ENCODE measurements around the gene LACTB. TPM values are rescaled to one million over a fixed set of nuclear protein-coding genes. Genes with fewer than 3 reads are reported as not detected.

LACTB gene
- total RNA-seq, 1 donor from 2014 or later: 20.7 TPM

- no peaks in the 10 kb centered on the region for H3K9me3 Mint-ChIP-seq (ENCODE audit: low read depth)
- peaks cover 15% of the 10 kb centered on the region for H3K4me1 Mint-ChIP-seq (ENCODE audit: low read depth)
- H3K36me3 Mint-ChIP-seq (ENCODE audit: low read depth): no peaks in the 10 kb centered on the region
- H3K27ac Mint-ChIP-seq (ENCODE audit: unreplicated experiment): no peak overlapping the region
- no peak for DNase-seq (ENCODE audit: low spot score)
- TF ChIP-seq CTCF (IDR thresholded peaks at IDR 0.05): no peak
- no peak overlapping the region for H3K4me3 Mint-ChIP-seq (ENCODE audit: unreplicated experiment)
- no peaks in the 10 kb centered on the region for H3K27me3 Mint-ChIP-seq (ENCODE audit: low read depth)
Observed at GRCh38 chr15:63160638-63161037, 39.0 kb downstream of the LACTB start.

DNA sequence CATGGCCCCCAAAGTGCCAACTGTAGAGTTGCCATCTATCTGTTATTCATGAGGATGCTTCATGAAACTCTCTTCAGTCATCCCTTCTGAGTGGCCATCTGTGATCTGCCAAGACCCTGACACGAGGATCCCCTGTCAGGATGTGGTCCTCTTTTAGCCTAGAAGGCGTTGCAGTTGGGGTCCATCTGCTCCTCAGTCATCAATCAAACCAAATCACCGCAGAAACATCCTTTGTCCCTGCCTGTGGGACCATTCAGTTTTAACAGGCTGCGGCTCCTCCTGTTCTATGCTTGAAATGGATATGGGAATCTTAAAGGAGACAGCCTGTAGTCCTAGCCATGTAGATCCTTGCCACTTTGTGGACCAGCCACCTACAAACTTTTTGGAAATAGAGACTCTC lies 41.6 kb downstream of the LACTB start:
- Mint-ChIP-seq H3K9me3 (ENCODE audit: low read depth) (no peaks in the 10 kb centered on the region), H3K4me1 (ENCODE audit: low read depth) (peaks cover 8% of the 10 kb centered on the region), H3K27ac (ENCODE audit: unreplicated experiment) (no peak overlapping the region), H3K27me3 (ENCODE audit: low read depth) (no peaks in the 10 kb centered on the region), H3K4me3 (ENCODE audit: unreplicated experiment) (no peak overlapping the region), H3K36me3 (ENCODE audit: low read depth) (no peaks in the 10 kb centered on the region)
- TF ChIP-seq CTCF (IDR thresholded peaks at IDR 0.05): no peak
- no peak for DNase-seq (ENCODE audit: low spot score)

DNA sequence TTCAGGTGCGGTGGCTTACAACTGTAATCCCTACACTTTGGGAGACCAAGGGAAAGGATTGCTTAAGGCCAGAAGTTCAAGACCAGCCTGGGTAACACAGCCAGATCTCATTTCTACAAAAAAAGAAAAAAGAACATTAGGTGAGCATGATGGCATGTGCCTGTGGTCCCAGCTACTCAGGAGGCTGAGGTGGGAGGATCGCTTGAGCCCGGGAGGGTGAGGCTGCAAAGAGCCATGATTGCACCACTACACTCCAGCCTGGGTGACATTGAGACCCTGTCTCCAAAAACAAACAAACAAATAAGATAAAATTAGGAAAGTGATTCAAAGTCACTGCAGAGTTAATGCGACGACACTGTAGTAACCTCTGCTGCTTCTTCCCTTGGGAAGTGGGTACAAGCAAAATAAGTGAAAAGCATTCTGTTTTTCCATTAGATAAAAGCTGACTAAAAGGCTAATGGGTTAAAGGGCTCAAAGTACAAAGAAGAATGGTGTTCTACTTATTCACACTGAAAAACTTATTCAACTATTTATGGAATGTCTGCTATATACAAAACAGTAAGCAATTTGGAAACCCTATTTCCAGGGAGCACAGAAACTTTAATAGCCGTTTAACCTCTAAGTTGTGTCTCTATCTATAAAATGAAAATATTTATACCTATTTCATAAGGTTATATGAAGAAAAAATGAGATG lies 43.7 kb downstream of the LACTB start:
- Mint-ChIP-seq H3K27ac (ENCODE audit: unreplicated experiment) (no peak overlapping the region), H3K4me3 (ENCODE audit: unreplicated experiment) (no peak overlapping the region), H3K4me1 (ENCODE audit: low read depth) (peaks cover 7% of the 10 kb centered on the region), H3K27me3 (ENCODE audit: low read depth) (no peaks in the 10 kb centered on the region), H3K9me3 (ENCODE audit: low read depth) (no peaks in the 10 kb centered on the region), H3K36me3 (ENCODE audit: low read depth) (no peaks in the 10 kb centered on the region)
- no peak for DNase-seq (ENCODE audit: low spot score)
- TF ChIP-seq CTCF (IDR thresholded peaks at IDR 0.05): no peak

DNA sequence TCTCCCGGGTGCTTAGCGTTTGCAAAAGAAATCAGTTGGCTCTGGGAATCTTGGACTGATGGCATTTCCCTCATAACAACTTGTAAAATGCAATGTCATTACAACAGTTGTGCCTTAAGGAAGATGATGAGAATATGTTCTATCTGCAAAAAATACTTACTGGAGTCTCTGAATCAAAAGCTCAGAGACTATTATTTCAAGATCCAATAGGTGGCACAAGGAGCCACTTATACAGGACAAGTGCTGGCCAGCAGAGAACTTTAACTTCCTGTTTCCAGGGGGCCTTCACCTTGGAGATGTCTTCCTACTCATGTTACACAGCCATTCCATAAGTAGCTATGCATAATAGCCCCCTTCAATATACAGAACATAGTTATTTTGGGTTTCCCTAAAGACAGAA lies 44.6 kb downstream of the LACTB start:
- Mint-ChIP-seq H3K27ac (ENCODE audit: unreplicated experiment) (no peak overlapping the region), H3K4me1 (ENCODE audit: low read depth) (peaks cover 7% of the 10 kb centered on the region), H3K9me3 (ENCODE audit: low read depth) (no peaks in the 10 kb centered on the region), H3K27me3 (ENCODE audit: low read depth) (no peaks in the 10 kb centered on the region), H3K4me3 (ENCODE audit: unreplicated experiment) (no peak overlapping the region), H3K36me3 (ENCODE audit: low read depth) (no peaks in the 10 kb centered on the region)
- no peak for DNase-seq (ENCODE audit: low spot score)
- TF ChIP-seq CTCF (IDR thresholded peaks at IDR 0.05): peak; percentile 48

DNA sequence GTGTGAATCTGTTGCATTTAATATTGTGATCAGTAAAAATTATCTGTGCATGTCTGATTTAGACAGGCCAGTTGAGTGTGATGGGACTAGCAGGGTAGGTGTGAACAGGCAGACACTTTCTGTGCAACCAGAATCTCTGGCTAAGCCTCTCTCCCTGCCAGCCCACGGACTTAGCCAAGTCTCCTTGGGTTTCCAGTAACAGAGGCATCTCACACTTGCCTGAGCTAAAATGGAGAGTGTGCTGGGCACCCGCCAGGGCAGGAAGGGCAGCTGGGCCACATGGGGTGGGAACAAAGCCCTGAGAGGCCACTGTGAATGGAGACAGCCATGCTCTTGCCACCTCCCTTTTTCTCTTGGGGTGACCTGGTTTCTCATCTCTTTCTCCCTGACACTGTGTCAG lies 48.1 kb downstream of the LACTB start:
- Mint-ChIP-seq H3K4me3 (ENCODE audit: unreplicated experiment) (no peak overlapping the region), H3K27me3 (ENCODE audit: low read depth) (no peaks in the 10 kb centered on the region), H3K36me3 (ENCODE audit: low read depth) (no peaks in the 10 kb centered on the region), H3K4me1 (ENCODE audit: low read depth) (peaks cover 7% of the 10 kb centered on the region), H3K27ac (ENCODE audit: unreplicated experiment) (no peak overlapping the region), H3K9me3 (ENCODE audit: low read depth) (no peaks in the 10 kb centered on the region)
- no peak for DNase-seq (ENCODE audit: low spot score)
- no peak for TF ChIP-seq CTCF (IDR thresholded peaks at IDR 0.05)

Measured in chondrocyte (in vitro differentiated cells).